ENCODE measurements around the gene DYNLL2.

GRCh38 chr17:58120195-58120822, 37.1 kb downstream of the DYNLL2 start:
- TF ChIP-seq CTCF (IDR thresholded peaks at IDR 0.05) (no peak), POLR2AphosphoS5 (IDR thresholded peaks at IDR 0.05) (no peak)
